Bone marrow (tissue), 2 donors: Measurements from ENCODE around the gene PLA2G12B.
"Not testable (repeated sequence)": the region's sequence is repeated elsewhere in the genome, so short reads cannot be mapped to it uniquely, and the experiment has no call there.

Experiments
- DNase-seq, 2 donors: peaks; one replicate each; lab custom pipeline; 2025; lab: John Stamatoyannopoulos, UW

Gene PLA2G12B

DNA sequence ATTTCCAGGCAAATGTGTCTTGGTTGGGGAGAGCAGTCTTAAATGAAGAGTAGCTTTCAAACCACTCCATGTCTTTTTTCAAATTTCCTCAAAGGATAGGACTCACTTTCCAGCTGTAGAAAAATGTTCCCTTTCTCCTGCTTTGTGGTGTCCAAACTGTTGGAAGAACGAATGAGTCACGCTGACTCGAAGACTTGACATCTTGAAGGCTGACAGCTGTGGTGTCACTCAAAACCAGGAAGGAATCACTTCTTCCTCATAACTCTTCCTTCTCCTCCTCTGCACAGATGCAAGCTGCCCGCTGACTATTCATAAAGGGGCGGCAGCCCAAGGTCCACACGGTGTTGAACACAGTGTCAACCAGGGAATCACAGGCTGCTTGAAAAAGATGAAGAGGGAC, 19.2 kb downstream of the PLA2G12B start:
- no peak for DNase-seq

DNA sequence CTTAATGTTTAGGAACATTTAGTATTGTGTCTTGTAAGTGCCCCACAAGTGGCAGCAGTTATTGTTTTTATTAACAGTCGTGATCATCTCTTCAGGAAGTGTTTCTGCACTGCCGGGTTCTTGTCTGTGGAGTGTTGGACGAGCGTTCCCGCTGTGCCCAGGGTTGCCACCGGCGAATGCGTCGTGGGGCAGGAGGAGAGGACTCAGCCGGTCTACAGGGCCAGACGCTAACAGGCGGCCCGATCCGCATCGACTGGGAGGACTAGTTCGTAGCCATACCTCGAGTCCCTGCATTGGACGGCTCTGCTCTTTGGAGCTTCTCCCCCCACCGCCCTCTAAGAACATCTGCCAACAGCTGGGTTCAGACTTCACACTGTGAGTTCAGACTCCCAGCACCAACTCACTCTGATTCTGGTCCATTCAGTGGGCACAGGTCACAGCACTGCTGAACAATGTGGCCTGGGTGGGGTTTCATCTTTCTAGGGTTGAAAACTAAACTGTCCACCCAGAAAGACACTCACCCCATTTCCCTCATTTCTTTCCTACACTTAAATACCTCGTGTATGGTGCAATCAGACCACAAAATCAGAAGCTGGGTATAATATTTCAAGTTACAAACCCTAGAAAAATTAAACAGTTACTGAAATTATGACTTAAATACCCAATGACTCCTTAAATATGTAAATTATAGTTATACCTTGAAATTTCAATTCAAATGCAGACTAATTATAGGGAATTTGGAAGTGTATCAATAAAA, 22.2 kb downstream of the PLA2G12B start:
- DNase-seq: no peak

DNA sequence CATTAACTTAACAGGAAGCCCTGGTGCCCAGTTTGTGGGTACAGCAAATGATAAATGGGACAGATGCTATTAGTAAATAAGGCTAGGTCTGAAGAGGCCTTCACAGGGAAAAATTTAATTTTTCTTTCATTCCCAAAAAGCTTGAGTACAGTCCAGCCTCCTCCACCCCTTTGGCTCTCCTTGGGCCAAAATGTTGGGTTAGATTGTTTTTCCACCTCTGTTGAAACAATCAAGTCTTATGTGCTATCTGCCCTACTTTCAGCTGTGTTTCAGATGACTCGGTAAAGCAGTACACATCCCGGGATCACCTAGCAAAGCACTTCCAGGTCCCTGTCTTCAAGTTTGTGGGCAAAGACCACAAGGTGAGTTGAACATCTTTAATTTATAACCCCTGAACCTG, 24.3 kb downstream of the PLA2G12B start:
- no peak for DNase-seq

DNA sequence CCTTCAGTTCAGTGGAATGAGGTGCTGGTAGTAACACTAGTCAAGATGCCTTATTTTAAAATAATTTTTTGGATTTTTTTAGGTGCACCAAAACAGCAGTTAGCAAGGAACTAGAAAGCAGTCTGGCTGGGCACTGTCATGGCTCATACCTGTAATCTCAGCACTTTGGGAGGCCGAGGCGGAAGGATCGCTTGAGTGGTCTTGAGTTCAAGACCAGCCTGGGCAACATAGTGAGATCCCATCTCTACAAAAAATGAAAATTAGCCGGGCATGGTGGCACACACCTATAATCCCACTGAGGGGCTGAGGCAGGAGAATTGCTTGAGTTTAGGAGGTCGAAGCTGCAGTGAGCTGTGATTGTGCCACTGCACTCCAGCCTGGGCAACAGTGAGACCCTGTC, 25.8 kb downstream of the PLA2G12B start:
- no peak for DNase-seq

DNA sequence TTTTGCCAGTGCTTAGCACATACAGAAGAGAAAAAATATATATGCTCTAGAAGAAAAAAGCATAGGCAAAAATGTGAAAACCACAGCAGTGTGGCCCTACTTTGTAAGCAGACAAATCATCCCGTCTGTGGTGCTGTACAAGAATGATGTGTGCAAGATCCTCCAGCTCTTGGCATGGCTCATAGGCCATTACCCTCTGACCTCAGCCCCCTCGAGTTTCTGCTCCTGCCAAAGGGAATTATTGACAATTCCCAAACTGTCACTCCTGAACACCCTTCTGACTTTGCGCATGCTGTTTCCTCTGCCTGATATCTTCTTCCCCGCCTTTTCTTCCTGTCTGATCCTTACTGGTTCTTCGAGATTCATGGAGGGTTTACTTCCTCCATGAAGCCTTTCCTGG, 27.1 kb downstream of the PLA2G12B start:
- no peak for DNase-seq

DNA sequence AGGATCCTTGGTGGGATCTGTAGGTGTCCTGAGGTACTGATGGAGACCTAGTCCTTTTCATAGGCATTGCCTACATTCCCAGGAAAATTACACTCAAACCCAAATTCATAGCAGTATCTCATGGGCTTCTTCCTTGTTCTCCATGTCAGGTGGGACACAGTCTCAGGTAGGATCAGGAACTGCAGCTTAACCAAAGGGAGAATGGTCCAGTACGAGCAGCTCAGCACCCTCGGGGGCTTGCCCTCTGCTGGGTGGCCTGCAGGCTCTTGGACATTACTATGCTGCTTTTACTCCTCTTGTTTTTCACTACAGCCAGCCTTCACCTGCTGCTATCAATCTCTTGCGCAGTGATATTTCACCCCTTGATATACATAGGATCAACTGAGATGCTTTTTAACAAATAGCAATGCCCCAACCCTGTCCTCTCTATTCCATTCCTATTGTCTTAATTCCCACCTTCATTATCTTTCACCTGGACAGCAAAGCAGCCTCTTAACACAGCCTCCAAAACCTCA, 28.6 kb downstream of the PLA2G12B start:
- DNase-seq: no peak

DNA sequence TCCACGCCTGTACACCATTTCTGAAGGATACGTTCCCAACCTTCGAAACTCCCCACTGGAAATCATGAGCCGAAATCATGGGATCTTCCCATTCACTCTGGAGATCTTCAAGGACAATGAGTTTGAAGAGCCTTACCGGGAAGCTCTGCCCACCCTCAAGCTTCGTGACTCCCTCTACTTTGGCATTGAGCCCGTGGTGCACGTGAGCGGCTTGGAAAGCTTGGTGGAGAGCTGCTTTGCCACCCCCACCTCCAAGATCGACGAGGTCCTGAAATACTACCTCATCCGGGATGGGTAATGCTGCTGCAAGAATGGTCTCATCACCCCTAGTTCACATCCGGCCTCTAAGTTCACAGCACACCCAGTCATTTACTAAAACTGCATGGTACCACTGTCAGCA, 30.3 kb downstream of the PLA2G12B start:
- DNase-seq: no peak

DNA sequence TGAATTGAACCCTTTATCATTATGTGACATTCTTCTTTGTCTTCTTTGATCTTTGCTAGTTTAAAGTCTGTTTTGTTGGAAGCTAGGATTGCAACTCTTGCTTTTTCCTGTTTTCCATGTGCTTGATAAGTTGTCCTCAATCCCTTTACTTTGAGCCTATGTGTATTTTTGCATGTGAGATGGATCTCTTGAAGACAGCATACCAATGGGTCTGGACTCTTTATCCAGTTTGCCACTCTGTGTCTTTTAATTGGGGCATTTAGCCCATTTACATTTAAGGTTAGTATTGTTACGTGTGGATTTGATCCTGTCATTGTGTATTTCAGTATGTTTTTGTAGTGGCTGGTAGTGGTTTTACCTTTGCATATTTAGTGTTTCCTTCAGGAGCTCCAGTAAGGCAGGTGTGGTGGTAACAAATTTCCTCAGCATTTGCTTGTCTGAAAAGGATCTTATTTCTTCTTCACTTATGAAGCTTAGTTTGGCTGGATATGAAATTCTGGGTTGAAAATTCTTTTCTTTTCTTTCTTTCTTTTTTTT, 33.4 kb downstream of the PLA2G12B start:
- not testable (repeated sequence) for DNase-seq

DNA sequence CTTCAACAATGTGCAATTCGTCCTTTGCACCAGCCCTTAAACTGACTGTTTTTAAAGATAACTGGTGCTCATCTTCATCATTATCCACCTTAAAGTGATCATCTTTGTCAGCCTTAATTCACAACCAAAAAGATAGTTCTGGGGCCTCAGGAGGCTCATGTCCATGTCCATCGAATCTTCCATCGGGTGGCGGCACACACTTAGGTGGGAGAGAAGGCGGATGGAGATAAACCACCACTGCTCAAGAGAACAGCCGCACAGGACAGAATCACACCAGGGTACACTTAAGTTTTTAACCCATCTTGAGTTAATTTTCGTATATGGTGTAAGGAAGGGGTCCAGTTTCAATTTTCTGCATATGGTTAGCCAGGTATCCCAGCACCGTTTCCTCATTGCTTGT, 36.3 kb downstream of the PLA2G12B start:
- DNase-seq: no peak

DNA sequence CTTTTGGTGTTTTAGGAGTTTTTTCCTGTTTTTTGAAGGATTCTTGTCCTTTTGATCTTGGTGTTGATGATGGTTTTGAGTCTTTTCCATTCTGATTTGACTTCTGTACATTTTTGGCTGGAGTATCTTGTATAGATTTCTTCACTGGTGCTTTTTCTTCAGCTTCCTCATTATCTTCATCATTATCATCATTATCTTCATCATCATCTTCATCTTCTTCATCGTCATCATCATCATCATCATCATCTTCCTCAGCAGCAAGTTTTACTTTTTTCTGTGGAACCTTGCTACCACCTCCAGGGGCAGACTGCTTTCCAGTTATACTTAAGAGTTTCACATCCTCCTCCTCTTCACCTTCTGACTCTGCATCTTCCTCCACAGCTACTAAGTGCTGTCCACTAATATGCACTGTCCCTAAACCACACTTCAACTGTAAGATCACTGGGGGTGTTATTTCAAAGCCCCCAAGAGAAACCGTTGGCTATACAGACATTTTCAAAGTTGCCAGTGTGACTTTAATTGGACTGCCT, 36.7 kb downstream of the PLA2G12B start:
- not testable (repeated sequence) for DNase-seq

DNA sequence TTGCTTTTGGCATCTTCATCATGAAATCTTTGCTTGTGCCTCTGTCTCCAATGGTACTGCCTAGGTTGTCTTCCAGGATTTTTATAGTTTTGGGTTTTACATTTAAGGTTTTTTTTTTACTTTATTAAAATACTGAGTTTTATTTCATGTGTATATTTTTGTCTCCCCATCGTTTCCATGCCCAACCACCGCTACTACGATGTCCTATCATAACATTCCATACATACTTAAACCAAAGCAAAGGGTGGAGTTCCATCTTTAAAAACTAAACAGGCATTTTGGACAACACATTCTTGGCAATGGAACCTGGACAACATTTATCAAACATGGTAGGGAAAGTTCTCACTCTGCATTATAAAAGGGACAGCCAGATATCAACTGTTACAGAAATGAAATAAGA, 37.4 kb downstream of the PLA2G12B start:
- DNase-seq: not testable (repeated sequence)

DNA sequence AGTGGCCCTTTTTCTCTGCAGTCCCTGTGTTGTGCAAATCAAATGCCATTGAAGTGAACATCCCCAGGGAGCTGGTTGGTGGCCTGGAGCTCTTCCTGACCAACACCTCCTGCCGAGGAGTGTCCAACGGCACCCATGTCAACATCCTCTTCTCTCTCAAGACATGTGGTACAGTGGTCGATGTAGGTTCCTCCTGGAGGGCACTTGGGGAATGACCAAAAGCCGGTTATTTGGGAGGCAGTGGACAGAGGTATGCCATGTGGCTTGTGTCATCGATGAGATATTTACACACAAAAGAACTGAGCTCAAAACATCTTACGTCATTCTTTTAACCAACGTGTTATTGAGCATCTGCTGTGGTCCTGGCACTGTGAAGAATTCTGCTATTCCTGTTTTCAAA, 41.3 kb downstream of the PLA2G12B start:
- DNase-seq: no peak

DNA sequence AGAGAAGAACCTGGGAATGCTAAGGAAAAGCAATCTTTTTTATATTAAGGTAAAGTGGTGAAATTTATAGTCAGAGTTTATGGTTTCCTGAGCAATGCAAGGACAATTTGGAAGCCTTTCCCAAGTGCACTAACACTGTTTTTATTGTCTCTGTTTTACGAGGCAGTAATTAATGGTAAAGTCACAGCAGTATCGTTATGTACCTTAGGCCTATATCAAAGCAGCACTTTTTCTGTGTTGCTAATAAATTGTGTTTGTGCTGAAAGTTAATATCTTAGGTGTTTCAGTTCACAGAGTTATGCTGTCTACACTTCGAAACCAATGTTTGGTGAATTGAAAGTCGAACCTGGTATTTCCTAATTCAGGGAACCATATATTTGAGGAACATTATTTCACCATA, 41.9 kb downstream of the PLA2G12B start:
- no peak for DNase-seq

DNA sequence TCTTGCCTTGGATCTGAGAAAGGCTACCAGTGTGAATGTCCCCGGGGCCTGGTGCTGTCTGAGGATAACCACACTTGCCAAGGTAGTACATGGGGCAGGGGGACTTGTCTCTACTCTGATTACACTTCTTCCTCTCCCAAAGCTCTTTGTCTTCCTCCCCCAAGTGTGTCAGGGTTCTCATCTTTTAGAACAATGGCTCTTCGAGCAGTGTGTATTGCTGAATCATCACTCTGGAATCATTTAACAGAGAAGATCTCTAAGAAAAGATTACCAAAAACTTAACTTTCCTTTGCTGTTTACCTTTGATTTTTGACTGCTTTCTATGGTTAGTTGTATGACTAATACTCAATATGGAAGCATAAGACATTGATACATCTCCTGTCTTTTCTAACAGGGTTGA, 42.8 kb downstream of the PLA2G12B start:
- no peak for DNase-seq

DNA sequence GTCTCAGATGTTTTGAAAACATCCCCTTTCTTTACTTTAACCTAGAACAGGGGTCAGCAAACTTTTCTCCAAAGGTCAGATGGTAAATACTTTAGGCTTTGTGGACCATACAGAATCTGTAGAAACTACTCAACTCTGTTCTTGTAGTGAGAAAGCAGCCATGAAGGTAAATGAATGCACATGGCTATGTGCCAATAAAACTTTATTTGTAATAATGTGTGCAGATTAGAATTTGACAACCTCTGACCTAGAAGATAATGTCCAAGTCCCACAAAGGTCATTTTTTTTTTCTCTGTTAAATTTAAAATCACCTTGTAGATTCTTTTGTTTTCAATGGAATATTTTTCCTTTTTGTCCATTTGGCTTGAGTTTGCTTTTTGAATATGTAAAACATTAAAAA, 43.9 kb downstream of the PLA2G12B start:
- no peak for DNase-seq

DNA sequence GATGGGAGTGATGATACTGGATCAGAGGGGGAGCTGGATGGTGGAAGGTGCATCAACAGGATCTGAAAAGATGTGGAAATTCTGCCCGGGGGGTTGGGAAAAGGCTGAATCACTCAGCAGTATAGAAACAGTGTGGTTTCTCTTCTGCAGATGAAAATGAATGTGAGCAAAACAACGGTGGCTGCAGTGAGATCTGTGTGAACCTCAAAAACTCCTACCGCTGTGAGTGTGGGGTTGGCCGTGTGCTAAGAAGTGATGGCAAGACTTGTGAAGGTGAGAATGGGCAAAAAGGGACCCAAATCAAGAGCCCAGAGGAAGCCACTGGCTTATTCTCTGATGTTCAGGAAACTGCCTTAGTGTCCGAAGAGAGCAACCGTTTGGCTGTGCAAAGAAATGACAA, 48.2 kb downstream of the PLA2G12B start:
- no peak for DNase-seq

DNA sequence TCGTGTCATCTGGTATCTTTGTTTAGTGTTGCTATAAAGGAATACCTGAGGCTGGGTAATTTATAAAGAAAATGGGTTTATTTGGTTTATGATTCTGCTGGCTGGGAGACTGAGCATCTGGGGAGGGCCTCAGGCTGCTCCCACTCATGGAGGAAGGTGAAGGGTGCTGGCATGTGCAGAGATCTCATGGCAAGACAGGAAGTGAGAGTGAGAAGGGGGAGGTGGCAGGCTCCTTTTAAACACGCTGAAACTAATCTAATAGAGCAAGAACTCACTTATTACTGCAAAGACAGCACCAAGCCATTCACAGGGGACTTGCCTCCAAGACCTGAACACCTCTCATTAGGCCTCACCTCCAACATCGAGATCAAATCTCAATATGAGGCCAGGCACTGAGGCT, 49.8 kb downstream of the PLA2G12B start:
- DNase-seq: no peak

DNA sequence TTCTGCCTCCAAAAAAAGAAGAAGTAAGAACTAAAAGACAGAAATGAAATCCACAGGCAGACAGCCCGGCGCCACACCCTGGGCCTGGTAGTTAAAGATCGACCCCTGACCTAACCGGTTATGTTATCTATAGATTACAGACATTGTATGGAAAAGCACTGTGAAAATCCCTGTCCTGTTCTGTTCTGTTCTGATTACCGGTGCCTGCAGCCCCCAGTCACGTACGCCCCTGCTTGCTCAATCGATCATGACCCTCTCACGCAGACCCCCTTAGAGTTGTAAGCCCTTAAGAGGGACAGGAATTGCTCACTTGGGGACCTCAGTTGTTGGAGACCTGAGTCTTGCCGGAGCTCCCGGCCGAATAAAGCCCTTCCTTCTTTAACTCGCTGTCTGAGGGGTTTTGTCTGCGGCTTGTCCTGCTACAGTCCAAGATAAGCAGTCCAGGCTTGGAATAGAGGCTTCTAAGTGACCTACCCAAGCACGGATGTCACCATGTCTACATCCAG, 50.6 kb downstream of the PLA2G12B start:
- not testable (repeated sequence) for DNase-seq

DNA sequence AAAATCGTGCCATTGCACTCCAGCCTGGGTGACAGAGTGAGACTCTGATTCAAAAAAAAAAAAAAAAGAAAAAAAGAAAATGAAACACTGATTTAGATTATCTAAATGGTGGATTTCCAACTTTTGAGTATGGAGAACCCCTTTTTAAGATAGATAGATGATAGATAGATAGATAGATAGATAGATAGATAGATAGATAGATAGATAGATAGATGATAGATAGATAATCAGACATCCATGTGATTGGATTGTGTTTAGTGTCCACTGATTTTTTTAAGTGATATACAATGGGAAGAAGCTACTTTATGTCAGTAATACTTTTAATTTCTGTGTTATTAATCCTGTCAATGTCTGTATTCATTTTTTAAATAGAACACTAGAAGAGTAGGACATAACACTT, 55.1 kb downstream of the PLA2G12B start:
- DNase-seq: no peak

DNA sequence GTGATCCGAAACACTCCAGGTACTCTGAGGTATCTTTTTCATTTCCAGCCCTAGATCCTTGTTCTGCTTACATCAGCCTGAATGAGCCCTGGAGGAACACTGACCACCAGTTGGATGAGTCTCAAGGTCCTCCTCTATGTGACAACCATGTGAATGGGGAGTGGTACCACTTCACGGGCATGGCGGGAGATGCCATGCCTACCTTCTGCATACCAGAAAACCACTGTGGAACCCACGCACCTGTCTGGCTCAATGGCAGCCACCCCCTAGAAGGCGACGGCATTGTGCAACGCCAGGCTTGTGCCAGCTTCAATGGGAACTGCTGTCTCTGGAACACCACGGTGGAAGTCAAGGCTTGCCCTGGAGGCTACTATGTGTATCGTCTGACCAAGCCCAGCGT, 56.0 kb downstream of the PLA2G12B start:
- DNase-seq: no peak

DNA sequence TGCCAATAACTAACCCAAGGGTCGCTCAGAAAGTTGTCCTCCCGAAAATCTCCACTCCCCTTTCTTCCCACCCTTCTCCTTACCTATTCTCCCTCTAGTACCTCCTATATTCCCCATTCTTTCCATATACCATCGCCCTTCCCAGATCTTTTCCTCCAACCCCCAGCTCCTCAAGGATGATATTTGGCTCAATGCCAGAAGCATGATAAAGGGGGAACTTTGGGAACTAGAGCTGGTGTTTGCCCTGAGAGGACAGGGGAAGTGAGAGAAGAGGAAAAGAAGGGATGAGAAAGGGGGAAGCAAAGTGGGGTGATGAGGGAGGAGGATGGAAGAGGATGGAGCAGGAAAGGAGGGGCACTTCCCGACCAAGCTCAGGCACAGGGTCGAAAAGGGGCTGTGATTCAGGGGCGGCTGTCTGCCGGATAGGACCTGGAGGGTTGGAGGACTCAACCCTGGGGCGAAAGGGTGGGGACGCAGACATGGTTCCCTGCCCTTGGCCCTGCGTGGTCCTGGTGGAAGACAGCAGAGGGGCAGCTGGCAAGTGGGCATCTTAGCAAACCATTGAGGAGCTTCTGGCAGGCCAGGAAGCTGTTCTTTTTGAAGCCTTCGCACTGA, 59.3 kb downstream of the PLA2G12B start:
- no peak for DNase-seq

DNA sequence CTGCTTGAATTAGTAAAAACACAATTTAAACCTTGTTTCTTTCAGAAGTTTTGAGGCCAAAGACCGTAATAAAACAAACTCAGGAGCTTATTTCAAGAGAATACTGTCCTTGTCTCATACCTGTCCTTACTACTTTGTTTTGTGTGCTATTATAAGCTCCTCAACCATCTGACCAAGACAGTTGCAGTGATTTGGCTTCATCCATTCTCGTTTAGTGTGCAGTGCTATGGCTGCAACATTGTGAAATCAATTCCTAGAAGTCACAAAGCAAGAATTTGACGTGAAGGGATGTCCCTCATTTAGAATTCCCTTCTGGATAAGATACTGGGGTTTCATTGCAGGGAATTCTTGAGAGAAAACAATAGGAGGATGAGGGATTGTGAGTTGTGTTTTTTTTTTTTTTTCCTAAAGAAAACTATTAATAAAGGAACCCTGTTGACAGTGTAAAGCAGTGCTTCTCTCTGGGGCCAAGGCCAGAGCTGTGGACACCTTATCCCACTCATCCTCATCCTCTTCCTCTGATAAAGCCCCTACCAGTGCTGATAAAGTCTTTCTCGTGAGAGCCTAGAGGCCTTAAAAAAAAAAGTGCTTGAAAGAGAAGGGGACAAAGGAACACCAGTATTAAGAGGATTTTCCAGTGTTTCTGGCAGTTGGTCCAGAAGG, 61.3 kb downstream of the PLA2G12B start, which contains the start of gene OIT3:
OIT3 (plus strand) TSS at position 604 of the 663 bp plus-strand sequence. CDS start 60 bp downstream, outside the sequence.
- no peak for DNase-seq
